ENCODE measurements around the gene HDAC4.

HDAC4 gene

DNA sequence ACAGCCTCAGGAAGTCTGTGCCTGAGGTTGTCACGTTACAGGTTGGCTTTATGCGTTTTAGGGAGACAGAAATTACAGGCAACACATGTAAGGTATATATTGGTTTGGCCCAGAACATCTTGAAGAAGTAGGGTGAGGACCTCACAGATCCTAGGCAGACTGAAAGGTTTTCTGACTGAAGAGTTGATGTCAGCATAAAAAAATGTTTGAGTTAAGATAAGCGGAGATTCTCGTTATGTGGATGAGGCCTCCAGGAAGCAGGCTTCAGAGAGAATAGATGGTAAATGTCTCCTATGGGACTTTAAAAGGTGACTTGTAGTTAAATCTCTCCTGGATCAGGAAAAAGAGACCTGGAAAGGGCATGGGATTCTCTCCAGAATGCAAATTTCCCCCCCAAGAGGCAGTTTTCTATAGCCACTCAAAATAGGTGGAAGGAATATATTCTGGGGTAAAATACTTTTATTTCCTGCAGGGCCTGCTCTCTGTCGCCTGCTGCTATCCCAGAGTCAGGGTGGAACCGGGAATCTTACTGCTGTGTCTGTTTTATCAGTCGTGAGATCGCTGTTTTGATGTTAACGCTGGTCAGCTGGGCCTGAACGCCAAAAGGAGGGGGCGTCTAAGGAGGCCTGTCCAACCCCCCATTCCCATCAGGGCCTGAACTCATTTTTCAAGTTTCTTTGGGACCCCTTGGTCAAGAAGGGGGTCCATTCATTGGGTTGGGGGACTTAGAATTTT, 171.1 kb downstream of the HDAC4 start:
- no peak for DNase-seq

DNA sequence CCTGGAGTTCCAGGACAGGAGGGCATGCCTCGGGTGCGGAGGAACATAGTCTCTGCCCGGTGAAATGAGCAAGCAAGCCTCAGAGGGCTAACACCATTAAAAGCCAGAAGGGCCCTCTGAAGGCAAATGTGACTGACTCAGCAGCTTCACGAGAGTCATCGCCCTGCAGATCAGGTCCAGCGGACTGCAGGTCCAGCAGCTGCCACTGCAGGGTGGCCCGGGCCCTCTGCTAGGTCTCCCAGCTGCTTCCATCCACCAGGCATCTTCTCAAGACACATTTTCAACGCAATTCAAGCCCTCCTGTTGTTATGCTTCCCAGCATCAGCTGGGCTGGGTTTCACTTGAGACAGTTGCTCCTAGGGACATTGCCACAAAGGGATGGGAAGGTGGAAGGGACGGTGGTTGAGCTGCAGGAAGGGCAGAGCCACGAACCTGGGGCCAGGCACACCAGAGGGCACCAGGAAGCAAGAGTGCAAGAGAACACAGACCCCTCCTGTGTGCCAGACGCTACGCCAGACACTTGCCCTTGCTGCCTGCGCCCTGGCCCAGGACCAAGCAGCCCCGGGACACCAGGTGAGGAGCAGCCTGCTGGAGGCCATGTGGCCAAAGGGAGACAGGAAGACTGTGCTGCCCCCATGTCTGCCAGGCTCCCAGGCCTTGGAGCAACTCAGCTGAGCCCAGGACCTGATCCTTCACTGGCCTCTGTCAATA, 173.0 kb downstream of the HDAC4 start:
- no peak for DNase-seq

DNA sequence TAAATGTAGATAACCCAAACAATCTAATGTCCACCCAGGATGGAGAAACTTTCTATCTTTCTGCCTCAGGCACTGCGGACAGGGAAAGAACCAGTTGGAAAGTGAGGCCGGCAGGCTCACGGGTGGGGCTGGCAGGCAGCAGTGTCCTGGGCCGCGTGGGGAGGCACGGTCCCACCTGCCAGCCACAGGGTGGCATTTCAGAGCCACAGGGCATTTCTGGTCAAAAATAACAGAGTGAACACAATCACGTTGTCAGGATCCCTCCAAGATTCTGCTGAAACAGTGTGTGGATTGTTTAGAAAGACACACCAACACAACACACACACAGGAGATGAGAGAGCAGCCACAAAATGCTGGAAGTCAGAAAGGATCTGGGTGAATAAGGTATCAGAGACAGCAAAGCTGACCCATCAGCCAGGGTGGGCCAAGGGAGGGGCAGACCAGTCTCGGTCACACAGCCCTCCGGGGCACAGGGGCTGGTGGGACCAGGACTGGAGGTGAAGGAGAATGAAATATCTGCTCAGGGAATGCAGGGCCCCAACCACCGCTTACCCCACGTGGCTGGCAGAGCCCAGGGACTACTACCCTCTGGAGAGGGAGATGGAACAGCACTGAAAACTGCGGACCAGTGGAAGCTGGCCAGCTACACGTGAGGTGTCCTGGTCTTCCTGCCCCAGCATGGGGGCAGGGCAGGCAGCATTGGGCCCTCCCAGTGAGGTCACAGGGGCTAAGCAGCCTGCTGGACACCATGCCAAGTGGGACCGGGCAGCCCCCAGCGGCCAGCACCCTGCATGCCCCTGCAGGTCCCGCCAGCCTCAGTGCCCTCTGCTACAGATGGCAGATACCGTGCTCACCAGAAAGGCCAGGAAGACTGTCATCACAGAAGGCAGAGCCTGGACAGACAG, 173.9 kb downstream of the HDAC4 start:
- no peak for DNase-seq

DNA sequence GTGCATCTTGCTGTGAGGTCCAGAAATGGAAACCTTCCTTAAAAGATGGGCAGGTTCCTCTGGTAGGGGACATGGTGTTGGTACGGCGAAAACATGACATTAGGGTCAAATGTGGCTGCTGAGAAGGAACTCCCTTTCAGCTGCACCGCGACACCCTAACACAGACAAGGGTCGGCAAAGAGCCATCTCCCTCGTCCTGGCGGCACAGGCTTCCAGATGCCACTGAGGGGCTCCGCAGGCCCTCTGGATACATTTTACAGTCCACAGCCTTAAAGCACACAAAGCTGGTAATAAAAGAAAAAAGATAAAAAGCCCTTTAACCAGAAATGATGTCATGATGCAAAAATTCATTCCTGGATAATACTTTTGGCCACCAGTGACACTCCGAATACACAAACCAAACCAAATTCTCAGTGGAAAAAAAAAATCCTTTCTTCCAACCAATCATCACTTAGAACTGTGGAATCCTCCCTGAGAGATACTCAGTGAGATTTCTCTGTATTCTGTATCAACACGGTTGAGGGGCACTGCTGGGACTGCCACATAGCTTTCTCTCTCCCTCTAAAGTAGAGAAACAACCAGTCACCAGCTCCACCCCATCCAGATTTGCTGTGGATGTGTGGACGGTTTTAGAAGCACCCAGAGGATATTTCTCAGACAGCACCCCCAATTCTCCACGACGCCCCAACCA, 174.8 kb downstream of the HDAC4 start:
- DNase-seq = no peak

DNA sequence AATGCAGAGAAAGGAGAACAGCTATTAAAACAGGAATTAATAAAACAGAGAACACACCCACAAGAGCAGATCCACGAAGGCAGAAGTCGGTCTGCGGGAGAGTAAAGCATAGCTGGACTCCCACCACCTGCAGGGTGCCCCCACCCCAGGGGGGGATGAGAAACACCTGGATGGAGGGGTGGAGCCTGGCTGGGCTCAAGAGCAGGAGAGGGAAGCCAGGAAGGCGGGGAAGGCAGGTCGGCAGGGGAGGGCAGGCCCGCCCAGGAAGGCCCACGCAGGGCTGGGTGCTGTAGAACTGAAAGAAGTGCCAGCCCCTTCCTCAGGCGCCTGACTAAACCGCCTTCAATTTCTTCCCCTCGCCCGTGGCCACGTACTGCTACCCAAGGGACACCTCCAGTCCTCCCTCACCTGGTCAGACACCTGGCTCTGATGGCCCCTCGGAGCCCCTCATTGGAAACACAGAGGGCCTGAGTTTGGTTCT, 175.4 kb downstream of the HDAC4 start:
- DNase-seq = no peak

DNA sequence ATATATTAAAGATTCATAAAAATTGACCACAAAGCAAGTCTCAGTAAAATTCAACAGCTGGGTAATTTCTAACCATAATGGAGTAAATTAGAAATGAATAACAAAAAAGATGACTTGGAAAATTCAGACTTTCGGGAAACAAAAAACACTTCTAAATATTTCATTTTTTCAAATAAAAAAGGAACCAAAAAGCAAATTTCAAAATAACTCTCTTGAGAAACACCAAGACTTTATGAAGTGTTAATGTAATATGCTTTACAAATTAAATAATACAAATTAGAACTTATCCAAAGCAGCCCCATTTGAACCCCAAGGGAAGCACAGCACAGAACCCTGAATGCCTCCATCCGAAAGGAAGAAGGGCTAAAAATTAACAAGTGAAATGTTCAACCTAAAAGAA, 175.9 kb downstream of the HDAC4 start:
- DNase-seq = no peak

DNA sequence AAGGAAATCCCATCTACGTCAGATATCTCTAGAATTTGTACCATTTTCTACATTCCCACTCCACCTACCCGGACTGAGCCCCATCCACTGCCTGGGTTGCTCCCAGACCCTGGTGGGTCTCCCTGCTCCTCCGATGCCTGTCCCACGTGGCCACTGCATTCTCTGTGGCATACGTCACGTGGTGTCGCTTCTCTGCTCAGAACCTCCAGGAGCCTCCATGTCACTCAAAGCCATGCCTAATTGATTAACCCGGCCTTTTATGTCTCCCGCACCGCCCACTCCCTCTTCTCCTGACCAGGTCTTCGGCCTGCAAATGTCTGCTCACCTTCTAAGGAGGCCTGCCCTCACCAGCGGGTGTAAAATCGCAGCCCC, 176.6 kb downstream of the HDAC4 start:
- DNase-seq = no peak

DNA sequence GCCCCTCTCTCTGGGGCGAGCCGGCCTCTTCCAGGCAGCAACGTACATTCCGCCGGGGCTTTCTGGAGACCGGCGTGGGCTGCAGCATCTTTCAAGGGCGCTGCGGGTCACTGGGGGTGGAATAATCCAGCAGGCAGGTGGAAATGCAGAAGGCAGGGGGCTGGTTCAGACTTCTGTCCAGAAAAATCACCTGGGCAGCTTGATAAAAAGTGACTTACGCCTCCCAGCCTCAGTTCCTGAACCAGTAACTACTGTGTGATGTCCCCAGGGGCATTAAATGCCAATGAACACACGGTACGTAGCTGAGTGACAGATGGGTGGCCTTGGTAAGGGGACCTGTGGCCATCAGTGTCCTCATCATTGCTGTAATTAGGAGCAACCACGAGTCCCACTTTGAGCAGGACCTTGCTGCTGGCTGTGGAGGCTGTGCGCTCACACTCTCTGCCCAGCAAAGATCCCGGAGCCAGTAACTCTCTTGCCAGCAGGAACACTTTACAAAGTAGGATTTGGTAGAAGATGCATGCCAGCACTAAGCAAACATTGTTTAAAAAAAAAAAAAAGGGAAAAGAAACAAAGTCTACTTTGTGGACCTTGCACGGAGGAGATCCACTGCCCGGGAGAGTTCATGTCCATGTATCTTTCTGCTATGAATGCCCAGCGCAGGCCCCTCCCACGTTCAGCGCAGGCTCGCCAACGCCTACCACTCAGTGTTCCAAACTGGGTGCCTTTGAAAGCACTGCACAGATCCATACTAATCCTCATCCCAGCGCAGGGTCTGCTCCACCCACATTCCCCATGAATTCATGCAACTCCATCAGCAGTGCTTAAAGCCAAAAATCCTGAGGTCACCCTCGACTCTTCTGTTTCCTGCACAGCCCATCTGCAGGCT, 177.3 kb downstream of the HDAC4 start:
- DNase-seq = no peak

DNA sequence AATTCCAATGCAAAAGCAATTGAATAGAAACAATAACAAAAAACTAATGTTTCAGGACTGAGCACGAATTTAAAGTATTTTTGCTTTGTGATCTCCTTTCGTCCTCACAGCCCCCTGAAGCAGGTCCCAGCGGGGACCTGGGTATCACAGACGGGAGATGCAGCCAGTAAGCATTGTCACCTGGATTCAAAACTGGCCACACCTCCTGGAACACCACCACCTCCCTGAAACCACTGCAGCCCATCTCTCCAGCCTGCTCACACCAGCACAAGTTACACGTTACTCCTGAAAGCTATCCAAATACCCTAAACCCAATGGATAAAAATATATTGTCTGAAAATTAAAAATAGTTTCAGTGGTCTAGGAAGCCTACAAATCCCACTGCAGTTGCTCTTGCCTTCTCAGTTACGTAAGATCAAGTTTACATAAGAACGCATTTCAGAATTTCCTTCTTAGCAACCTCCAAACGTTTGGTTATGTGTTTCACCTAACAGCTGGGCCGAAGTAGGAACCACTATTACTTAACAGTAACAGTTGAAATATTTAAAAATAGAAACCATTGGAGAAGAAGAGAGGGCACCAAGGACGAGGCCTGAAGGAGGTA, 178.0 kb downstream of the HDAC4 start:
- no peak for DNase-seq

DNA sequence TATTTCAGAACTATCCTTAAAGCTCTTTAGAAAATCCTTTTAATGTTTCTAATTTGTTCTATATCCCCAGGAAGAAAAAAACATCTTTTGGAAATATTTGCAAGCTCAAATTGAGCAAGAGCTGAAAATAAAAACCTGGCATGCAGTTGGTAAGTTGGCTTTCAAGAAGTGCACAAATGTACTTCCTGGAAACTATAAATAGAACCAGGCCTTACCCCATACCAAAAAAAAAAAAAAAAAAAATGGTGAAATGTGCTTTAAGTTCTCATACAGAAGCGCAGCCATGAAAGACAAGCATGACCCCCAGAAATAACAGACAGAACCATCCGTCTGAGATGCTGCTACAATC, 178.5 kb downstream of the HDAC4 start:
- no peak for DNase-seq

DNA sequence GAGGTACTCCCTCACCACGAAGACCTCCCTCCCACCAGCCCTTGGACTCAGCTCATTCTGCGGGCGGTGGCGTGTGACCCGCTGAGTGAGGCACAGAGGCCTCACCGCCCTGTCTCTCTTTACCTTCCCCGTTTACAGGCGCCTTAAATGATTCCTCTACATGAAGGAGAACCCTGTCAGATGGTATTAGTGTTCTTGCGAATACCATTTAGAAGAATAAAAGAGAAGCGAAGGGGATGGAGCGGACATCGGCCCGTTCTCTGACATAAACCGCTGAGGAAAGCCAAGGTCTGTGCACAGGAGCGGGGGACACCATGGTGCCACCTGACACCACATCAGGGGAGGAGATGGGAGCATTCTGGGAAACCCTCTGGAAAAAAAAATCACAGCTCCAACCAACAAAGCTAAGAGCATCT, 179.8 kb downstream of the HDAC4 start:
- no peak for DNase-seq

DNA sequence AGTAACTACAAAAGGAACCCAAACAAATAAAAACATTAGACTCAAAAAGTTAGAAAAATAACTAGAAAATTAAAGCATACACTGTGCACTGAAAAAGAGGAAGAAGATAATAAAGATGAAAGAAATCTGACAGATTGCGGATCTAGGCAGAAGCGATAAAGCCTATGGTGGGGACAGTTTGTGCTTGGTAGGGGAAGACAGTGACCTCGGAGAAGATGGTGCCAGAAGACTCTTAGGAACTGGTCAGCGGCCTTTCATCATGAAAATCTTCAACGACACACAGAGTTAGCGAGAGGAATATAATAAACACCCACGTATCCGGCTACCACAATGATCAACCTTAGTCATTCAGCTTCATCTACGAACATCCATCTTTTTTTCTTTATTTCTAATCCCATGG, 180.5 kb downstream of the HDAC4 start:
- no peak for DNase-seq

DNA sequence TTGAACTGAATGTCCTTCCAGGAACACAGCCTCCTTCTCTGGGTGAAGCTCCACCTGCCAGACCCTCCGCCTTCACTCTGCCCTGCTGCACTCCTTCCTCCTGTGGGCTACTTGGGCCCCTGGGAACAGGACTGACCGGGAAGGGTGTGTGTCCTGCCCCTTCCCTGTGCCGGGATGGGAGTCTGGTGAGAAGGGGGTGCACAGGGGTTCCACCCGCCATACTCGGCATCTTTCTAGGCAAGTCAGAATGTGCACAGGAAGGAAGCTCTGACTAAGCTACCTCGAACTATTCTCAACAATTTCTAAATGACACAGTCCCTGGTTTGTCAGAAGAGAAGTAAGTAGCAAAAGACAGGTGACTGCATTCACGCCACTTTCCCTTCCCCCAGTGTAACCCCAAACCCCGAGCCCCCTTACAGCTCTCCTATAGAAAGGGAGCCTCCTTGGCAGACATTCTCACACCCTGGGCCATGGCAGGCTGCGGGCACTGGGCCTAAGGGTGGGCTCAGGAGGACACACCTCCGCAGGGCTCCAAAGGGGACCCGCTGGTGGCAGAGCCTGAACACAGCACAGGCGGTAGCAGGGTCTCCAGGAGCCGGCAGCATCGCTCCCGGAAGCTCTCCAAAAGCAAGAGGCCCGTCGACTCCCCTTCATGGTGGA, 184.1 kb downstream of the HDAC4 start:
- no peak for DNase-seq

DNA sequence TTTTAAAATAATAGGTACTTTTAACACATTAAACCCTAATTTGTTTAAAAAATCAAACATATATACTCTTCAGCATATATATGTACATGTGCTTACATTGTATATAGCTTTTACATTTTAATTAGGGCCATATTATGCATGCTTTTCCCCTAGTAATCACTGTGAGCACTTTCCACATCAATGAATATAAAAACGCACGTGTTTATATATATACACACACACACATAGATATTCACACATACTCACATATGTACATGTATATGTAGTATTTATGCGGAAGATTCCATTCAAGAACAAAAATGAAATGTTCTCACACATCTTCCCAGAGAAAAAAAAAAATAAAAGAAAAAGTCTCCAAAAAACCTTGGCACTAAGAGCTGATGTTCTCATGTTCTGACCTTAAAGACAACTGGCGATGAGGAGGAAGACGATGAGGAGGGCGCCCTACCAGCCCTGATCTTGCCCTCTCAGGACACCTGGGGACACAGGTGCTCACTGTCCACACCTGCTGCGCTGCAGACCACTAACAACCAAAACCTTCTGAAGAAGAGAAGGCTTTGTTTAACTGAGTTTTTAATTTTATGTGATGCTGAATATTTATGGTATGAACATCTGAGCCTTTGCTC, 184.7 kb downstream of the HDAC4 start:
- no peak for DNase-seq

DNA sequence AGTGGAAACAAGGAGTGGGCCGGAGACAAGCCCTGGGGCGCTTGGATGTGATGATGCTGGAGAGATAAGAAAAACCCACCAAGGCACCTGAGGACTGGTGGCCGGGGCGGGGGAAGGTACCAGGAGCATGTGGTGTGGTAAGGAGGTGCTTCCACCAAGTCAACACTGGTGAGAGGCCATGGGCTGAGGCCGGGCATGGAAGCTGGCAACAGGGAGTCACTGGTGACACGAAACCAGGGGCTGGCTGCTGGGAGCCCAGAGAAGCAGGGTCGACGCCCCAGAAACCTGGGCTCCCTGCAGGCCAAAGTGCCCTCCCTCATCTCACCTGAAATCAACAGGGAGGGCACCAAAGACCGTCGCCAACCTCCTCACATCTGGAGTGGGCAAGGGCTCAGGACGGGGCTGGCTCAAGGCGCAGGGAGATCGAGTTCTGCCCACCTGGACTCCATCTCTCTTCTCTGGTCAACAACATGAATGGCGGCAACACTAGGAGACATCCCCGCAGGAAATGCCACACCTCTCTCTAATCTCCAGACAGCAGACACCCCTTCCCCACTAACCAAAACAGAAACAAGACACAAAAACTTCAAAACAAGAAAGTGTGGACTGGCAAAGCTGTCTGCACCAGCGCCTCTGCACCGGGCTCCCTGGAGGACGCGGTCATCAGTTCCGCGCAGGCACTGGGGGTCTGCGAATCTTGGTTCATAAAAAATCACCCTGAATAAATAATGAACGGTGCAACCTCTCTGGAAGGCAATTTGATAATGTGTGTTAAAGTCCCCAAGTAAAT, 185.5 kb downstream of the HDAC4 start:
- no peak for DNase-seq

DNA sequence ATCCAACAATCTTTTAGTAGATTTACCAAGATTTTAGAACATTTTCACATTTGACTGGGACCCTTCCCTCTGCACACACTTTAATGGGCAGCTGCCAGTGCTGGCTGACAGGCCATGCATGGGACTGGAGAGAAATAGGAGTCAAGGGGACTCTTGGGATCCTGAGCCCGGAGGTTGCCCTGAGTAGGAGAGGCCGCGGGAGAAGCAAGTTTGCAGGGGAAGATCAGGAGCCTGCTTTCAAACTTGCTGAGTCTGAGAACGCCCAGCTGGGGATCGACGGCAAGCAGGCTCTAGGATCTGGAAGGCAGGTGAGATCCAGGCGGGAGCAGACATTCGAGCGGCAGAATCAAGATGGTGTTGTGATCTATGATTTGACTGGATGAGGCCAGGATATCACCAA, 186.1 kb downstream of the HDAC4 start:
- no peak for DNase-seq

DNA sequence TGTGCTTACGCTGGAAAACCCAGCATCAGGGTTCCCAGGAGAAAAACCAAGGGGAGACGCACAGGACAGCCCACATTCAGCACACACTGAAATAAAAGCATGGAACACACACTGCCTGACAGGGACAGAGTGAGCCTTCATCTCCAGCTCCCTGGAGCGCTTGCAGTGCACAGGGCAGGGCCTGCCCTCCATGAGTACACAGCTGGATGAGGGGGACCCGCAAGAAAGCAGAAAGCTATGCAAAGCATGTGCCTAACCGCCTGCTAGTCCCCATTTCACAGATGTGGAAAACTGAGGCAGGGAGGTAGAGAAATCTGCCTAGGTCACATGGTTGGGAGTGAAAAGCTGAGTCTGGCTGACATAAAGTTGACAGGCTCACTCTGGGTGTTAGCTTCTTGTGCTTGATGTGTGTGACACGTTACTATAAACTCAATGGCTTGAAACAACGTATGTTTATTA, 187.1 kb downstream of the HDAC4 start:
- no peak for DNase-seq

DNA sequence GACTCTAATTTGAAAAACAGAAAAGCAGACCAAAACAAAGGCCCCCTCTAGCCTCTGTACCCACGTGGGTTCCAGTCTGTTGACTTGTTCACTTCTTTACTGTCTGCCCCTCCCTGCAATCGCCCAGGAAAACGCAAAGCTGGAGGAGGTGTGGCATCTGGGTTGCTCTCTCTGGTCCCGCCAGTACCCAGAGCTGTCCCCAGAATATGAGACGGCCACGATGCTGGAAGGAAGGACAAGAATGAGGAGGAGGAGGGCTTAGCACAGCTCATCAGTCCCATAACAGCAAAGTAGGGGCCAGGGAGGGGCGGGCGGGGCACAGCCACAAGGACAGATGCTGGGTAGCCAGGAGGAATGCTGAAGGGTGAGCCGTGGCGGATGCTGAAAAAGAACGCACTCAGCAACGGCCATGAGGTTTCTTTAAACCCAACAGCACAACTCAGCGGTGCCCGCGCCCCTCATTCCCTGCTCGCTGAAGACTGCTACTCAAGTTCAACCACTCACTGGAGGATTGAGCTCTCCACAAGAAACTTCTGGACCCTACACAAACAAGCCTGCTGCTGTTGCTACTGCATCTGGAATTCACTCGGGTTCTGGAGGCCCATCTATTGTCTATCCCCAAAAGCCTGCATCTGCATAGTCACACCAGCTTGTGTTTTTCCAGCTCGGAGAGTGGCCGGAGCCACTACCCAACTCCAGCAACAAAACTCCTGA, 187.7 kb downstream of the HDAC4 start:
- no peak for DNase-seq

Measured in CD4-positive, alpha-beta T cell treated with Interleukin-12 subunit alpha and Interleukin-12 subunit beta, for 1 hour (primary cell).